GM18951 (cell line): Measurements from ENCODE around the gene DZIP1L.
"Not testable (repeated sequence)": the region's sequence is repeated elsewhere in the genome, so short reads cannot be mapped to it uniquely, and the experiment has no call there.

Experiments
- POLR2A ChIP-seq: IDR thresholded peaks from 4 replicates; pipeline ENCODE4 v1.6.1; 2011; ENCODE audit warnings: mild to moderate bottlenecking; ENCODE audit not compliant: insufficient read length, insufficient read depth; ENCODE audit errors: extremely low read depth
- in situ Hi-C: fragments of 300-500 bp; cut with MboI; formaldehyde crosslinking; loops from one replicate; pipeline ENCODE4 v1.12.0; 2022; ENCODE audit warnings: low sequenced_read_pairs, mixed read lengths, inconsistent platforms; ENCODE audit not compliant: unreplicated experiment

The DZIP1L gene

DNA sequence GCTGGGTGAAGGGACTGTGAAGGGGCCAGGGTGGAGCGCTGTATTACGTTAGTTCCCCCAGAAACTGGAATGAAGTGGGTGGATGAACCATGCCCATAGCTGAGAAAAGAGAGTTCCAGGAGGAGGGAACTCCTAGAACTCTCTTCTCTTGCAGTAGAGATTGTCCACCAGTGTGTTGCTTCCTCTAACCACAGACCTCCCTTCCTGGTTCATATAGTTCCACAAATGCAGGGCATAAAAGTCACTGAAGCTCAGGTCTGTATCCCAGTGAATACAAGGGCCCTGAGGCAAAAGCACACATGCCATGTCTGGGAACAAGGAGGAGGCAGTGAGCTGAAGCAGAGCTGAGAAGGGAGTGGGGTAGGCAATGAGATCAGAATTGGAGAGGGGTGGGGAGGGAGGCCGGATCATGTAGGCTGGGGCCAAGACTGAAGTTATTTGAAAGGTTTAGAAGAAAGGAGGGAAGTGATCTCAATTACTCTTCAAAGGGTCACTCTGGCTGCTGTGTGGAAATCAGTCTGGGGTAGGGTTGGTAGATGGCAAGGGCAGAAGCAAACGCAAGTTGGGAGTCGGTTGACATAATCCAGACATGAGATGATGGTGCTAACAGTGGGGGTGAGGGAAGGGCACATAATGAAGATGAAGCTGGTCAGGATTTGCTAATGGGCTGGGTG is 10.3 kb upstream of the DZIP1L start:
- TF ChIP-seq POLR2A = no peak

DNA sequence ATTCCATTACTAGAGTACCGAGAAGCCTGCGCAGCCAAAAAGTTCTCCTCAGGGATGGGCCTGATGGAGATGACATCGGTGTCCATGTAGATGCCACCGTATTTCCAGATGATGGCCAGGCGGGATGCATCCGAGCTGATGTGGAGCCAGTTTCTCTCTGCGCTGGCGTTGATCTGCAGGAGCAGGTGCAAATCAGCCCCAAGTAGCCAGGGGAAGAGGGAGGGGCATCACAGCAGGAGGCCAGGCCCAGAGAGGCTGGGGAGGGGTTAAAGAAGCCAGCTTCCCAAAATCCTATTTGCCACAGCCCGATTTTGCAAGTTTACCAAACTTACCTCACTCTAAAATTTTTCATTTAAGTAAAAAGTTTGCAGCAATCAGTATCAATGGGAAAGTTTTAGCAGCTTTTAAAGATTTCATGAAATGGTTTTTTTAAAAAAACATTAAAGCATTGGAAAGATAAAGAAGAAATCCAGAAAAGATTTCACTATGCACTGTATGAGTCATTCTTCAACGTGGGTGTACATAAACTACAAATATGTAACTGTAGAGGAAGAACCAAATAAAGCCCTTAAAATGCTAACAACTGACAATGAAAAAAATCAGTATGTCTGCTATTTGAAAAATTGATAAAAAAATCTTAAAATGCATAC is 9.4 kb upstream of the DZIP1L start:
- in situ Hi-C loops = no loop called here
- no peak for TF ChIP-seq POLR2A

More for the DNA sequence above, 10.3 kb upstream of the DZIP1L start:
- in situ Hi-C loops = no loop called here

DNA sequence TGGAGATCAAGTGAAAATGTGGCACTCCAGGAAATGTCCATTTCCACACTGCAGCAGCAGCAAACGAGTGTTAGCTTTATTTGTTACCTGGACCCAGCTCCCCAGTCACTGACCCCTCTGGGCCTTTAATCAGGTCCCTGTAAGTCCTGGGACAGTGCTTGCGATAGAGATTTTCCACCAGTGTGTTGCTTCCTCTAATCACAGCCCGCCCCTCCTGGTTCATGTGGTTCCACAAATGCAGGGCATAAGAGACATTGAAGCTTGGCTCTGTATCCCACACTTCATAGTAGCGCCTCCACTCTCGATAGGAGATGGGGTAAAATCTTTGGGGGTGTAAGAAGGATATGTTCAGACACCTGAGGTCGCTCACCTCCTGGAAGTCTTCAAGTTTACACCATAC is 8.8 kb upstream of the DZIP1L start:
- no peak for TF ChIP-seq POLR2A
- in situ Hi-C loops = no loop called here

GRCh38 chr3:138119423-138119766 is 4.0 kb upstream of the DZIP1L start:
- in situ Hi-C loops = no loop called here
- TF ChIP-seq POLR2A = no peak

DNA sequence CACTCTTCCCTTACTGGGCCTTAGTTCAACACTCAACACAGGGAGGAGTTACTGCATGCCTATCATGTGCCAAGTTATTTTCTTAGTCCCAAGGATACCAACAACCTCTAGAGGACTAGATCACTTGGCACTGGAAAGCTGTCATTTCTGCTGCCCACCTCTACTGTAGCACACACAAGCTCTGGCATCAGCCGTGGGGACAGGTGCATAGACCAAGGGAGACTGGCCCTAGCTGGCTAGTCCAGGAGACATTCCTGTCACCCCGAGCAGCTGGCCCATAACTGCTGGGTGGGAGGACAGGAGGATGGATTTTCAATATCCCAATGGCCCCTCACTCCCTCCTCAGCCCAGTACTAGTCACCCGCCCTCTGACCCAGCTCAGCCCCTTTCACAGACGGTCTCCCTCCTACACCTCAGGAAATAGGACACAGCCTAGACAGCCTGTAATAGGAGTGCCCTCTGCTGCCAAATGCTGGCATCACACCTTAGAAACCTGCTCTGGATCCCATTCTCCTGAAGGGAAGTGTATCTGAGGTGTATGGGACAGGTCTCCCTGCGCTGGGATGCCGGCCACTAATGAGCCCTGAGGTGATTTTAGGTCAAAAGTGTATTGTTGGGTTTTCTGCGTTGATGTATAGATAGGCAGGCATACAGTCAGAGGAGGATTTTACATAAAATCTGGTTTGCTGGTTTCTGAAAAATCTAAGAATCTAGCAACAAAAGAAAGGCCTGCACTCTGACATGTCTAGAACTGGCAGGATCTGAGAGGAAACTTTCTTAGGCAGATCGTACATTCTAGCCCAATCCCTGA is 3.4 kb upstream of the DZIP1L start:
- TF ChIP-seq POLR2A = no peak
- in situ Hi-C loops = no loop called here

DNA sequence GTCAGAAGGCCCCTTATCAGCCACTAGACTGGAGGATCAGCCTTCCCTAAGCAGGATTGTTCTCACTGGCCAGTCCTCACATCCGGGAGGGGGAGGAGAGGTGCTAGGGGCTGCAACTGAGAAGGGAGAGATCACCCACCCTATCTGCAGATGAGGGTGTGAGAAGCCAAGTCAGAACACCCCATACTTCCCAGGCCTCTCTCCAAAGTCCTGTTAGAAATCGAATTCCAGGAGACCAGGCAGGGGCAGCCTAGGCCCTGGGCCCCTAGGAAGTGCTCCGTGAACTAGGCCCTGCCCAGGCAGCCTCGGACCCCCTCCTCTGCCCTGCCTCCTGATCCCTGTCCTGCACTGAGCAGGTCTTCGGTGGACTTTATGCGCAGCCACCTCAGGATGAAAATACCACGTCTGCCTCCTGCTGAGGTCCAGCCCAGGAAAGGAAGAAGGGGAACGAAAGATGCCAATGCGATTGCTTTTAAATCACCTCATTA is 933 bp downstream of the DZIP1L start:
- in situ Hi-C loops = no loop called here

DNA sequence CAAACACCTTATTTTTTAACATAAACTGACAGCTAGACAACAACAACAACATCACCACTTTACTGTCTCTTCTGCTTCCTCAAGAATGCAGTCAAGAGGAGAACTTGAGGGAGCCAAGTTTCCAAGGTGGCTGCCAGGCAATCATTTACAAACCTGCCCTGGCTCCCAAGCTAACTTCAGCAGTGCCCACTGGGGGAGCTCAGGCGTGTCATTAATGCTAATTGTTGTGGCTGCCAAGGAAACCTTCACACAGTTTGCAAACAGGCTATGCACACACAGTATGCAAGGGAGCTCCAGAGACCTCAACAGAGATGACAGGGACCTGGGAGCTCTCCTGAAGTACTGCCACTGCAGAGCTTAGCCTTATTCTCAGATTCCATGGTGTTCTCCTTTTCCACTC is 2.1 kb downstream of the DZIP1L start:
- in situ Hi-C loops = no loop called here
- TF ChIP-seq POLR2A = no peak

More for the DNA sequence above, 933 bp downstream of the DZIP1L start:
- TF ChIP-seq POLR2A = no peak

GRCh38 chr3:138112362-138112761 is 3.0 kb downstream of the DZIP1L start:
- TF ChIP-seq POLR2A = no peak
- in situ Hi-C loops = no loop called here

DNA sequence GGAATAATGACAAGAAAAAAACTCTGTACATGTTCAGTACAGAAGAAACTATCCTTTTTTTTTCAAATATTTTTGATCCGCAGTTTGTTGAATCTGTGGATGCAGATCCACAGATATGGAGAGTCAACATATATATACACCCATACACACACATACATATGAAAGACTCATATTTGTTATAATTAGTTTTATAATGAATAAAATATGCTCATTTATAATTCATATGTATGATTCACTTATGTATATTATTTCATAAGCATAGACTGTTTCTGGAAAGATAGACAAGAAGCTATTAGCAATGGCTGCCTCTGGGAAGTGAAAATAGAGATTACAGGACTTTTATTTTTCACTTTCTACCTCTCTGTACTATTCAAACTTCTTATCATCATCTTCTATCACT is 9.8 kb downstream of the DZIP1L start:
- in situ Hi-C loops = no loop called here
- no peak for TF ChIP-seq POLR2A

GRCh38 chr3:138103466-138103865 is 11.9 kb downstream of the DZIP1L start:
- in situ Hi-C loops = no loop called here
- TF ChIP-seq POLR2A = no peak

GRCh38 chr3:138101351-138101940 is 14.0 kb downstream of the DZIP1L start:
- in situ Hi-C loops = not testable (repeated sequence)

- in situ Hi-C loops = no loop called here
Observed at GRCh38 chr3:138099417-138099816, 16.0 kb downstream of the DZIP1L start.

More at GRCh38 chr3:138099417-138099816, 16.0 kb downstream of the DZIP1L start:
- TF ChIP-seq POLR2A = no peak
